ENCODE data around the gene RANGAP1.
A peak's percentile ranks its signal among the peaks of the same experiment; 100 is the strongest.

The RANGAP1 gene

GRCh38 chr22:41256254-41257253, 29.4 kb downstream of the RANGAP1 start:
- DNase-seq, result peak; percentile 44

DNA sequence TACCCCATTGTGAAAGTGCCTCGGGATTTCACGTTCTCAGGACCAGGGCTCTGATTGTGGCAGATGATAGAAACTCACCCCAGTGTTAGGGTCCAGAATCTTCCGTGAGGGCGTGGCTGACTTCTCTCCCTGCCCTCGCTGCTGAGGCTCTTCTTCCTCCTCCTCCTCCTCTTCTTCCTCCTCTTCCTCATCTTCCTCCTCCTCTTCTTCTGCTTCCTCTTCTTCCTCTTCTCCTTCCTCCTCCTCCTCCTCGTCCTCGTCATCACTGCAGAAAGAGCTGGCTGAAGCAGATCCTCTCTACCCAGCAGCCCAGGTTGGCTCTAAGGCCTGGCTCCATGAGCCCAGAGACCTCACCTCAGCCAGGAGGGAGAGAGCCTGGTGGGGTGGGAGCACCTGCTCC, 31.8 kb downstream of the RANGAP1 start:
- no peak for DNase-seq

GRCh38 chr22:41252365-41252764, 33.6 kb downstream of the RANGAP1 start:
- no peak for DNase-seq

GRCh38 chr22:41250127-41250526, 35.9 kb downstream of the RANGAP1 start:
- no peak for DNase-seq

GRCh38 chr22:41249442-41249841, 36.5 kb downstream of the RANGAP1 start:
- no peak for DNase-seq

GRCh38 chr22:41248758-41249157, 37.2 kb downstream of the RANGAP1 start:
- DNase-seq, result no peak

DNA sequence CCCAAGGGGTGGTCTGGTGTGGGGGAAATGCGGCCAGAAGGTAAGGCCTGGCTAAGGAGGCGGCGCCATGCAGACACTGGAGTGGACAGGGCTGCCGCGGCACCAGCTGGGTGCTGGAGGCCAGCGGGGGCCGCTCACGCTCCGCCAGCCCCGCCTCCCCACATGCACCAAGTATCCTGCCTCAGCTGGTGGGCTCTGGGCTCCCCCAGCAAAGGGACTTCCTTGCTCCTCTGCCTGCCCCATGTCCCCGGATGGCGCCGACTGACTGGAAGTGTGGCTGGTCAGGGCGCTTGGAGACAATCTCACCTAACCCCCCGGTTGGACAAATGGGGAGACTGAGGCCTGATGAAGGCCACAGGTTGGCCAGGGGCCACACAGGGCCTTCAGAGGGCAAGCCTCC, 37.7 kb downstream of the RANGAP1 start:
- DNase-seq, result no peak

GRCh38 chr22:41247703-41248102, 38.3 kb downstream of the RANGAP1 start:
- DNase-seq, result no peak

DNA sequence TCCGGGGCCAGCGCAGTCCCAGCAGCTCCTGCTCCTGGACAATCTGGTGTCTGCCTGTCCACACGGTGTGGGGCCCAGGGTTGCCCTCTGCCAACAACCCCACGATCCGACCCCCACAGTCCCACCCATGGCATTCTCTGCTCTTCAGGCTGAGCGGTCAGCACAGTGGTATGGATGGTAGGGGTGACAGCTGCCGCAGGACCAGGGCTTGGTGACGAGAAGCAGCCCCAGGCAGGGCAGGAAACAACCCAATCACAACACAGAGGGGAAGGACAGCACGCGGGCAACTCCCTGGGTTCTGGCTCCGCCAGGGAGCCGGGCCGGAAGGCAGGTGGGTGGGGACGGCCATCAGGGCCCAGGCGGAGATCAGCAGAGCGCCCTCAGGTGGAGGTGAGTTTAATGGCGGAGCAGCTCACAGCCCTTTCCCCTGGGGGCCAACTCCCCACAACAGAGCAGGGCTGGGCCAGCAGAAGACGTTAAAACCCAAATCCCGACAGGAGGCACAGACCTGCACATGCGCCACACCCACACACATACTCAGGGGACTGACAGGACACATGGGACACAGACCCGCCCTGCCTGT, 40.0 kb downstream of the RANGAP1 start:
- DNase-seq, result no peak

GRCh38 chr22:41243361-41243760, 42.6 kb downstream of the RANGAP1 start:
- no peak for DNase-seq

DNA sequence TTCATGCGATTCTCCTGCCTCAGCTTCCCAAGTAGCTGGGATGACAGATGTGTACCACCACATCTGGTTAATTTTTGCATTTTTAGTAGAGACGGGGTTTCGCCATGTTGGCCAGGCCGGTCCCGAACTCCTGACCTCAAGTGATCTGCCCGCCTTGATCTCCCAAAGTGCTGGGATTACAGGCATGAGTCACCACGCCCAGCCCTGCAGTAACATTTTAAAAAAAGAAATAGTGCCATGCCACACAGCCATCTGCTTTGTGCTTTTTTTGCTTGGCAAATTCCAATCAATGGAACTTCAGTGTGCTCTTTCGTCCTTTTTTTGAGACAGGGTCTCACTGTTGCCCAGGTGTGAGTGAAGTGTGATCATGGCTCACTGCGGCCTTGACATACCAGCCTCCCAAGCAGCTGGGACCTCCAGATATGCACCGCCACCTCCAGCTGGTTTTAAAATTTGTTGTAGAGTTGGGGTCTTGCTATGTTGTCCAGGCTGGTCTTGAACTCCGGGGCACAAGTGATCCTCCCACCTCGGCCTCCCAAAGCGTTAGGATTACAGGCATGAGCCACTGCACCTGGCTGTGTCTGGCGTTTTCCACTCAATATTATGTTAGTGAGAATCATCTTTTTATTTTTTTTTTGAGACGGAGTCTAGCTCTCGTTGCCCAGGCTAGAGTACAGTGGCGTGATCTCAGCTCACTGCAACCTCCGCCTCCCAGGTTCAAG, 43.4 kb downstream of the RANGAP1 start:
- DNase-seq, result no peak

GRCh38 chr22:41241133-41241676, 44.8 kb downstream of the RANGAP1 start:
- DNase-seq, result no peak

GRCh38 chr22:41240377-41241132, 45.4 kb downstream of the RANGAP1 start, which contains the start of gene CHADL:
TSS of gene CHADL (minus strand) at chr22:41240931. CDS start at chr22:41240881, 50 bp downstream.
- no peak for DNase-seq

DNA sequence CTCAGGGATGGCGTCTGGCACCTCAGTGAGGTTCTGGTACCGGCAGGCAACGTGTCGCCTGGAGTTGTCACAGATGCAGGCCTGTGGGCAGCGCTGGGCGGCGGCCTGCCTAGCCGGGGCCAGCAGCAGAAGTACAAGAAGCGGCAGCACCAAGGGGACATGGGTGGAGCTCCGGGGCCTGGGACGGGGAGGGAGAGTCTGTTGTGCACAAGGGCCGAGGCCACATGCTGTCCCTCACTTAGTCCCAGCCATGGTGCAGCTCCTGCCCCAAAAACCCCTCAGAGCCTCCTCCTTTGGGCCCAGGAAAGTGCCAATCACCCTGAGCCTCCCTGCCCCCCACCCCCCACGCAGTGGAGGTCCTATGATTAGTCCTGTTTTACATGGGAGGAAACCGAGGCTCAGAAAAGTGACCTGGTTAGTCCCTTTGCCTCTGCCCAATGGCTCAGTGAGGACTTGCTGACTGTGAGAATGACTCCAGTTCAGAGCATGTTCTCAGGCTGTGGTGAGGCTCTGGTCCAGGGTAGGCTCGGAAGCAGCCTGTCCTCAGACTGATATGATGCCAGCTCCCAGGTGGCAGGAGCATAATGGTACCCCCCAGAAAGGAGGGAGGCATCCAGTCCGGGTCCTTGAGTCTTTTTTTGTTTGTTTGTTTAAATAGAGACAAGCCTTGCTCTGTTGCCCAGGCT, 46.4 kb downstream of the RANGAP1 start:
- no peak for DNase-seq

DNA sequence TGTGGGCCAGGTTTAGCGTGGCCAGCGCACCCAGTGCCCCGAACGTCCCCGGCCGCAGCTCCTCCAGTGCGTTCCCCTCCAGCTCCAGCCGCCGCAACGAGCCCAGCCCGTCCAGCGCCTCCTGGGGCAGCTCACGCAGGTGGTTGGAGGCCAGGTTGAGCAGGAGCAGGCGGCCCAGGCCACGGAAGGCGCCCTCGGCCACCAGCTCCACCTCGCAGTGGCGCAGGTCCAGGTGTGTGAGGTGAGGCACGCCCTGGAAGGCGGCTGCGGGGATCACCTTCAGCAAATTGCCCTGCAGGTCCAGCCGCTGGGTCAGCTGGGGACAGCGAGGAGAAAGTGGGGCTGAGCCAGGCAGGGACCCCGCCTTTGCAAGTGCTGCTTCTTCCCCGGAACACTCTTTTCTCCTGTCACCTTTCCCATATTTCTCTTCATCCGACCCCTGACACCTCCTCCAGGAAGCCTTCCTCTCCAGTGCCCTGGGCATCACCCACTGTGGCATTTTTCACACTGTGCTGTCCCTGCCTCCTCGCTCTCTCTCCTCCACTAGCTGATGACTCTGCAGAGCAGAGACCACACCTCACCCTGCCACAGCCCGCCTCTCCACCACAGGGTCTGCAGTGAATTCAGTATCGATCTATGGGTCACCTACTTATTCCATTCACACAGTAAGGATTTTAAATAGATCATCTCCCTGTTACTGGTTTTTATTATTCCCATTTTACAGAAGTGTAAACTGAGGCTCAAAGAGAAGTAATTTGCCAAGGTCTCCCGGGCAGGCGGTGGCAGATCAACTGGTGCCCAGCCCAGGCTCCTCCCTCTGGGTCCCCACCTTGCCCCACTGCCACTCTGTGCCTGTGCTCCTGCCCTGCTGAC, 47.2 kb downstream of the RANGAP1 start:
- DNase-seq, result no peak

- peak; percentile 17 for DNase-seq
Observed at GRCh38 chr22:41237707-41238569, 48.0 kb downstream of the RANGAP1 start.

DNA sequence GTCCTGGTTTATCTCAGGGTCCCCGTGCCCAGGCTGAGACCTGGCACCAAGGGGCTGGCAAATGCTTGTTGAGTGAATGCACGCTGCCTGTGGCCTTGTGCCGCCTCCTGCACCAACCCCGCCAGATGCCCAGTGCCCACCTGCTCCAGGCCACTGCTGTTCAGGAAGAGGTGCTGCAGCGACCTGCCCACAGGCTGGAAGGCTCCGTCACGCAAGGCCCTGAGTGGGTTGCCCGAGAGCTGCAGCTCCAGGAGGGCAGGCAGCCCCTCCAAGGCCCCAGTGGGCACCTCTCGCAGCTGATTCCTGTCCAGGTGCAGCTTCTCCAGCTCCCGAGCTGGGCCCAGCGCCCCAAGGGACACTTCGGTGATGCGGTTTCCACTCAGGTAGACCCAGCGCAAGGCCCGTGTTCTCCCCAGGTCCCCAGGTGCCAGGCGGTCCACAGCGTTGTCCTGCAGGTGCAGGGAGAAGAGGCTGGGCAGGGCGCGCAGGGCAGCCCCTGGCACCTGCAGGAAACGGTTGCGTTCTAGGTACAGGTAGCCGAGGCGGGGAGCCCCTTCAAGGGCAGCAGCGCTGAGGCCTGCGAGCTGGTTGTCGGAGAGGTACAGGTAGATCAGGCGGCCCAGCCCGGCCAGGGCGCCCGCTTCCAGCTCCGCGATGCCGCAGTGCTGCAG, 48.8 kb downstream of the RANGAP1 start:
- DNase-seq, result no peak

DNA sequence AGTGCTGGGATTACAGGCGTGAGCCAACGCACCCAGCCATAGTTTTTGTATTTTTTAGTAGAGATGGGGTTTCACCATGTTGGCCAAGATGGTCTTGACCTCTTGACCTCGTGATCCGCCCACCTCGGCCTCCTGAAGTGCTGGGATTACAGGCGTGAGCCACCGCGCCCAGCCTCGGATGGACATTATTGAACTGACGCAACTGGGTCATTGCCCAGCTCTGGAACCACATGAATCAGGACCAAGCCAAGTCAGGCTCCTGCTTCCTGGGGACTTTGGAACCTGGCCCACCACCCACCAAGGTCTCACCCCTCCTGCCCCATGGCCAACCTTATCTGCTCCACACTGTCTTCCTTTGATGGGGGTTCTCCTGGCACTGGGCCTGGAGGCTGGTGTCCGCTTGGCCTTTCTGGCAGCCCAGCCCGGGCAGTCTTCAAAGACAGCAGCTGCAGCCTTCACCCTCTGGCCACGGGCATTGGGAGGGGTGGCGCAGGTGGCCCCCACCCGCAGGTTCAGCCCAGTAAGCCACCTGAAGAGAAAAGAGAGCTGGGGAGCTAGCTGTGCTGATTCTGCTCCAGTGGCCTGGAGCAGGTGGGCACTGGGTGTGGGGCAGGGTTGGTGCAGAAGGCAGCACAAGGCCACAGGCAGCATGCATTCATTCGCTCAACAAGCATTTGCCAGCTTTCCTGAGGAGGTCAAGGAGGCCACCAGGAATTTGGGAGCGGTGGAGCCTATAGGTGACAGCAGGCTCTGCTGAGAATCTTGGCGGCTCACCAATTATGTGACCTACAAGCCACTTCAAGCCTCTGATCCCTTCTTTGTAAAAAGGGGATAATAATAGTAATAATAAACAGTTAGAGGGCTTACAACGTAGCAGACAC, 50.9 kb downstream of the RANGAP1 start:
- DNase-seq, result no peak
